Measurements from ENCODE around the gene BICD1.

GRCh38 chr12:32353540-32353939 is 246.9 kb downstream of the BICD1 start:
- TF ChIP-seq CTCF (IDR thresholded peaks at IDR 0.05 in 8 of 11, conservative IDR thresholded peaks at IDR 0.05 in 3 of 11) (no peak), POLR2A (IDR thresholded peaks at IDR 0.05) (no peak)

All from spleen (tissue), 7 donors.